GM12892 (cell line): ENCODE results near the gene NUMA1.

Experiments
- DNase-seq: peaks from one replicate; pipeline ENCODE4 v3.0.0; 2011; ENCODE audit not compliant: insufficient read length
- FAIRE-seq: peaks from 2 replicates; lab custom pipeline; 2011; peaks lifted over from hg19 to GRCh38; lab: Jason Lieb, UNC
- POLR2A ChIP-seq: IDR thresholded peaks from 2 replicates; pipeline ENCODE4 v1.6.1; 2011; ENCODE audit warnings: low read depth, low read length, control low read depth
- POLR2AphosphoS5 ChIP-seq: IDR thresholded peaks from 2 replicates; pipeline ENCODE4 v1.6.1; 2011; ENCODE audit warnings: low read depth, low read length, control low read depth
- TAF1 ChIP-seq: IDR thresholded peaks from 2 replicates; pipeline ENCODE4 v1.6.1; 2011; ENCODE audit warnings: low read depth, mild to moderate bottlenecking, control low read depth, low read length, borderline replicate concordance

NUMA1 gene

GRCh38 chr11:72100462-72100861 lies 20.1 kb upstream of the NUMA1 start:
- FAIRE-seq (no peak), DNase-seq (no peak)

DNA sequence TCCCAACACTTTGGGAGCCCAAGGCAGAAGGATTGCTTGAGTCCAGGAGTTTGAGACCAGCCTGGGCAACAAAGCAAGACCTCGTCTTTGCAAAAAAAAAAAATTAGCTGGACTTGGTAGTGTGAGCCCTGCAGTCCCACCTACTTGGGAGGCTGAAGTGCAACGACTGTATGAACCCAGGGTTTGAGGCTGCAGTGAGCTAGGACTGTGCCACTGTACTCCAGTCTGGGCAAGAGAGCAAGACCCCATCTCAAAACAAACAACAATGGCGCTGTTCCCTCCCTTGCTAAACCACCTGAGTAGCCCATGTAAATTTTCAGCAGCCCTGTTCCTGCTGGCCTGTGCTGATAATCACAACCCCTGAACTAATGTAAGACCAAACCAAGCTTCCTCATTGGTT lies 19.7 kb upstream of the NUMA1 start:
- no peak for FAIRE-seq
- TF ChIP-seq POLR2AphosphoS5 (no peak), TAF1 (no peak), POLR2A (no peak)
- DNase-seq, result no peak

More at GRCh38 chr11:72100462-72100861, 20.1 kb upstream of the NUMA1 start:
- TF ChIP-seq POLR2A, result no peak

DNA sequence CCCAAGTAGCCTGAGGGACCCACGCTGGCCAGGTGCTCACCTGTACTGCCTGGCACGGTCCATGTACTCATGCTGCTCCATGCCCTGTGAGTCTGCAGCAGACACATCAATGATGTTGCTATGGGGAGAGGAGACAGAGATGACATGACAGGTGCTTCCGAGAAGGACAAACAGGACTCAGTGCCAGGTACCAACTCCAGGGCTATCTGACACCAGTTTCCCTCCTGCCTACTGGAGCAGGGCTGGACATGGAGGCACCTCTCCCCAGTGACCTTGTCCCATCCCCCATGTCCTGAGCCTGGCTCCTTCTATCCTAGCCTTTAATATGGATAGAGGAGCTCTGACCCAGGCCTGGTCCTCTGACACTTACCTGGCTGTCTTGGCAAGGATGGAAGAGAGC lies 18.4 kb upstream of the NUMA1 start:
- TF ChIP-seq POLR2A (no peak), POLR2AphosphoS5 (no peak), TAF1 (no peak)
- DNase-seq (no peak), FAIRE-seq (no peak)

- FAIRE-seq (peak; percentile 92), DNase-seq (peak; percentile 55)
- no peak for TF ChIP-seq POLR2AphosphoS5
- no peak for TF ChIP-seq TAF1
- TF ChIP-seq POLR2A, result 0 out of 2 replicates have a peak, but pooled peaks have one; percentile 22
Measured at GRCh38 chr11:72091292-72091691, 10.9 kb upstream of the NUMA1 start.

GRCh38 chr11:72088076-72088808 lies 7.9 kb upstream of the NUMA1 start:
- DNase-seq (no peak), FAIRE-seq (no peak)

GRCh38 chr11:72085621-72086351 lies 5.4 kb upstream of the NUMA1 start:
- FAIRE-seq (no peak), DNase-seq (no peak)
- TF ChIP-seq TAF1, result no peak
- TF ChIP-seq POLR2AphosphoS5, result no peak
- no peak for TF ChIP-seq POLR2A

More at GRCh38 chr11:72088076-72088808, 7.9 kb upstream of the NUMA1 start:
- TF ChIP-seq TAF1, result no peak
- no peak for TF ChIP-seq POLR2AphosphoS5
- TF ChIP-seq POLR2A, result no peak

DNA sequence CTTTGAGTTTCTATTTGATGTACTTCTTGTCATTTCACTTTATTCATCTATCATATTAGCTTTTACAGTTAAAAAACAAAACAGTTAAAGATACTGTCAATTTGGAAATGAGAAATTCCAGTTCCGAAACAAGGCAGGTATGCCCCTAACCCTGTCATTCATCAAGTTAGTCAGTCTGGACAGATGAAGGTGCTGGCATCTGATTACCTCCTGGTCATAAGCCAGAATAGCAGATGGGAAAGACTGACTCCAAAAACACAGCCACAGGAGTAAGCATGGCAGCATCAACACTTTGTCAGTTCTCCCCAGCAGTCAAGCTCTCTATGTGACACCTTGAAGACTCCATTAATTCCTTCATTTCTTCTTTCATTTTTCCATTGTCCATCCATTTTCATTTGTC lies 4.6 kb upstream of the NUMA1 start:
- TF ChIP-seq POLR2AphosphoS5 (no peak), TAF1 (no peak), POLR2A (no peak)
- FAIRE-seq (no peak), DNase-seq (no peak)

DNA sequence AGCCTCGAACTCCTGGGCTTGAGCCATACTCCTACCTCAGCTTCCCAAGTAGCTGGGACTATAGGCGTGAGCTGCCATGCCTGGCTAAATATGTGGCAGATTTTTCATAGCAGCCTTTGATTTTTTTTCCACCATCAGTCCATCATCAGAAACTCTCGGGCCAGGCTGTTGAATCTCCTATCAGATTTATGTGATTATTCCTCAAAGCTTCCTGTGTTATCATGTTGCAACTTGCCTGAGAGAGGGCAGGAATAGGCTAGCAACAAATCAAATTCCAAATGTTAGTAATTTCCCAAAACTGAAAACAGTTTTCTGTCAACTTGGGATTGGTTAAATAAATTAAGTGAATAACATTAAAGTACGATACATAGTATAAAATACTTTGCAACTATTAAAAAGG lies 3.7 kb upstream of the NUMA1 start:
- TF ChIP-seq POLR2A (no peak), POLR2AphosphoS5 (no peak), TAF1 (no peak)
- FAIRE-seq, result no peak
- DNase-seq, result no peak

- no peak for FAIRE-seq
- TF ChIP-seq POLR2A (no peak), POLR2AphosphoS5 (no peak), TAF1 (no peak)
- DNase-seq, result no peak
Measured at GRCh38 chr11:72083414-72083813, 3.1 kb upstream of the NUMA1 start.

- TF ChIP-seq POLR2A (no peak), POLR2AphosphoS5 (no peak), TAF1 (no peak)
- DNase-seq (no peak), FAIRE-seq (no peak)
Measured at GRCh38 chr11:72081821-72082453, 1.6 kb upstream of the NUMA1 start.

DNA sequence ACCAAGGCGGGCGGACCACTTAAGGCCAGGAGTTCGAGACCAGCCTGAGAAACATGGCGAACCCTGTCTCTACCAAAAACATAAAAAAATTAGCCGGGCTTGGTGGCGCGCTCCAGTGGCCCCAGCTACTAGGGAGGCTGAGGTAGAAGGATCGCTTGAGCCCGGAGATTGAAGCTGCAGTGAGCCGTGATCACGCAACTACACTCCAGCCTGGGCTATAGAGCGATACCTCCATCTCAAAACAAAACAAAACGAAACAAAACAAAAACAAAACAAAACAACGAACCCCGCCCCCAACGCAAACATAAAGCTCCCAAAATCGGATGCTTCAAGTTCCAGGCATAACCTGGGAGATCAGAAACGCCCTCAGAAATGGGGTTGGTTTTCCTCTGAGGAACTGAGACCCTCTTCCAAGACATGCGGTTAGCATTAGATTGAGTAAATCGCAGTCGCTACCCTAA lies 872 bp upstream of the NUMA1 start:
- no peak for TF ChIP-seq POLR2A
- no peak for TF ChIP-seq POLR2AphosphoS5
- no peak for TF ChIP-seq TAF1
- no peak for DNase-seq
- peak; percentile 30 for FAIRE-seq

DNA sequence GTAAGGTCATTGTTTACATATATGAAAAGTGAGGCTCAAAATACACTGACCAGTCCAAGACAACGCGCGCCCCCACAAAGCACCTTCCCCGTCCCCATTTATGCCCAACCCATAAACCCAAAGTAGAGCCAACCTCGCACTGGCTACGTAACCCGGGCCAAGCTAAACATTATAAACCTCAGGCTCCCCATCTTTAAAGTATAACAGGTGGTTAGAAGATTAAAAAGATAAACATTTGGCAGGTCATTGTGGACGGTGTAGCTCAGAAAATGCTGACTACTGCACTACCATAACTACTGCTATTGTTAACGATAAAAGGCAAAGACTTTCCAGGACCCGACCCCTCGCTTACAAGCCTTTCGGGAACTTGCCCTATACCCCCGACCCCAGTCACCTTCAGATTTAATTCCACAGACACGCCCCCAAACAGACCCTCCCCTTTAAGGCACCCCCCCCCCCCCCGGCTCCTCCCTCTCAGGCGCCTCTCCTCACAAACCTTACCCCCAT lies 470 bp downstream of the NUMA1 start:
- DNase-seq (no peak), FAIRE-seq (peak; percentile 17)
- no peak for TF ChIP-seq TAF1
- no peak for TF ChIP-seq POLR2AphosphoS5
- no peak for TF ChIP-seq POLR2A

DNA sequence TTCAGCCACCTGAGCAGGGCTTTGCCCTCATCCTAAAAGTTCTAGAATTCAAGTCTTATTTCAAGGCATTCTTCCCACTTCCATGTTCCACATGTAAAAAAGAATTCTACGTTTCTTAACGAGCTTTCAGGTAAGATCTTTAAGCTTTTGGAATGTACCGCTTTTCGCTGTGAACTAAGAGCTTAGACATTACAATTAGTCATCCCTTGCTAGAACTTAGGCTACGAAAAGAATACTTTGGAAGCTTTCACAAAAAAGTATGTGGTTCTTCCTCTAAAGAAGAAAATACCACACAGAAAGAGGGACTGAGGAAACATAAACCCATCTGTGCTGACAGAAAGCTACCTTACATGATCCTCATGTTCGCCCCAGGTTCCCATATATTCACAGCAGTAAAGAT lies 1.9 kb downstream of the NUMA1 start:
- DNase-seq (no peak), FAIRE-seq (no peak)
- no peak for TF ChIP-seq POLR2AphosphoS5
- TF ChIP-seq TAF1, result no peak
- TF ChIP-seq POLR2A, result no peak

DNA sequence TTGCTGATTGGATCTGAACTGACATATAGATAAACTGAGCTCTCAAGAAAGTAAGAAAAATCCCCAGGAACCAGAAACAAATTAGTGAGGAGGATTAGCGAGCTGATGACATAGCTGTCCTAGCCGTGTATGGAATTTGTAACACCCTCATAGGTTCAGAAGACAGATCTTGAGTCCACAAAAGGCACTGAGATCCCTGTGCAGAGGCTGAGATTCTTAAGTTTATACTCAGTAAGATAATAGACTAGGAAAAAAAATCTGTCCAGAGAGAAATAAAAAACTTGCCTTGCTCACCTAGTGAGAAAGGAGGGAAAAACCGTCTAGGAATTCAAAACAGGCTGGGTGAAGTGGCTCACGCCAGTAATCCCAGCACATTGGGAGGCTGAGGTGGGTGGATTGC lies 4.6 kb downstream of the NUMA1 start:
- no peak for TF ChIP-seq TAF1
- no peak for TF ChIP-seq POLR2A
- no peak for TF ChIP-seq POLR2AphosphoS5
- DNase-seq (no peak), FAIRE-seq (no peak)
